GM23338 (cell line): ENCODE data around the gene NEDD4. TPM values are rescaled to one million over a fixed set of nuclear protein-coding genes. Genes with fewer than 3 reads are reported as not detected.

ENCODE experiments used
- ATAC-seq: fragments of 200-7000 bp; cut with Tn5 transposase; 3 replicates; pipeline ENCODE4 v1.9.1; 2020
- DNase-seq: peaks from one replicate; pipeline ENCODE4 v3.0.0-alpha.2; 2015; ENCODE audit warnings: low spot score
- H2AFZ ChIP-seq: fragments of 200-600 bp; sonication (generic); 2 replicates; pipeline ENCODE4 v1.8.0; 2016; ENCODE audit warnings: antibody characterized with exemption, mild to moderate bottlenecking, moderate library complexity
- H3F3A ChIP-seq: fragments of 200-600 bp; sonication (generic); replicated peaks from 2 replicates; pipeline ENCODE4 v1.8.0; 2017; ENCODE audit warnings: antibody characterized with exemption, mixed run types, low read depth
- H3K27ac ChIP-seq: fragments of 200-600 bp; sonication (generic); 2 replicates; pipeline ENCODE4 v1.6.1; 2016; ENCODE audit warnings: low read depth
- H3K27me3 ChIP-seq: fragments of 200-600 bp; sonication (generic); 2 replicates; pipeline ENCODE4 v1.8.0; 2016; ENCODE audit warnings: mild to moderate bottlenecking, mixed run types, moderate library complexity; ENCODE audit not compliant: insufficient read depth
- H3K36me3 ChIP-seq: fragments of 200-600 bp; sonication (generic); 2 replicates; pipeline ENCODE4 v1.8.0; 2016; ENCODE audit warnings: mild to moderate bottlenecking; ENCODE audit not compliant: insufficient read depth
- H3K4me1 ChIP-seq: fragments of 200-600 bp; sonication (generic); 2 replicates; pipeline ENCODE4 v1.8.0; 2016; ENCODE audit warnings: mild to moderate bottlenecking, moderate library complexity; ENCODE audit not compliant: insufficient read depth
- H3K4me2 ChIP-seq: fragments of 200-600 bp; sonication (generic); 2 replicates; pipeline ENCODE4 v1.7.1; 2017; ENCODE audit warnings: mixed run types
- H3K4me3 ChIP-seq: fragments of 200-600 bp; sonication (generic); 2 replicates; pipeline ENCODE4 v1.6.1; 2016; ENCODE audit warnings: mixed run types
- H3K79me2 ChIP-seq: fragments of 200-600 bp; sonication (generic); replicated peaks from 2 replicates; pipeline ENCODE4 v1.8.0; 2017; ENCODE audit warnings: mild to moderate bottlenecking; ENCODE audit not compliant: insufficient read depth
- H3K9me2 ChIP-seq: fragments of 200-600 bp; sonication (generic); 2 replicates; pipeline ENCODE4 v1.8.0; 2017; ENCODE audit not compliant: insufficient read depth
- H4K20me1 ChIP-seq: fragments of 200-600 bp; sonication (generic); replicated peaks from 2 replicates; pipeline ENCODE4 v1.8.0; 2017; ENCODE audit warnings: mild to moderate bottlenecking; ENCODE audit not compliant: insufficient read depth
- H3K27ac Mint-ChIP-seq: 2 replicates; pipeline ENCODE4 v1.8.0; 2020; ENCODE audit warnings: inconsistent platforms, mild to moderate bottlenecking, moderate library complexity, mixed read lengths
- H3K27me3 Mint-ChIP-seq: 3 replicates; pipeline ENCODE4 v1.8.0; 2022; ENCODE audit warnings: low read depth, mild to moderate bottlenecking, moderate library complexity, mixed read lengths, inconsistent platforms; ENCODE audit not compliant: insufficient read depth, poor library complexity
- H3K36me3 Mint-ChIP-seq: 3 replicates; pipeline ENCODE4 v1.8.0; 2021; ENCODE audit warnings: low read depth, mild to moderate bottlenecking, inconsistent platforms, moderate library complexity, mixed read lengths
- H3K4me1 Mint-ChIP-seq: 3 replicates; pipeline ENCODE4 v1.8.0; 2020; ENCODE audit warnings: mild to moderate bottlenecking, inconsistent platforms, mixed read lengths
- H3K4me3 Mint-ChIP-seq: 3 replicates; pipeline ENCODE4 v1.8.0; 2021; ENCODE audit warnings: moderate library complexity, mild to moderate bottlenecking, inconsistent platforms, mixed read lengths
- H3K9me3 Mint-ChIP-seq: 3 replicates; pipeline ENCODE4 v1.8.0; 2020; ENCODE audit warnings: moderate library complexity, mild to moderate bottlenecking, inconsistent platforms, mixed read lengths
- CREB1 ChIP-seq: fragments of 250-450 bp; sonication (Bioruptor Pico); IDR thresholded peaks from 2 replicates; pipeline ENCODE4 v1.5.0; 2020; ENCODE audit warnings: low read depth, mild to moderate bottlenecking, moderate library complexity
- EZH2 ChIP-seq: fragments of 200-600 bp; sonication (generic); IDR thresholded peaks from one replicate; pipeline ENCODE4 v1.8.0; 2017; ENCODE audit warnings: antibody characterized with exemption, mild to moderate bottlenecking, low read depth; ENCODE audit not compliant: unreplicated experiment
- EZH2phosphoT487 ChIP-seq: fragments of 200-600 bp; sonication (generic); IDR thresholded peaks from one replicate; pipeline ENCODE4 v1.8.1; 2018; ENCODE audit warnings: antibody characterized with exemption; ENCODE audit not compliant: unreplicated experiment
- JUNB ChIP-seq: IDR thresholded peaks from one replicate; pipeline ENCODE4 v1.6.1; 2016; ENCODE audit warnings: antibody characterized with exemption; ENCODE audit not compliant: unreplicated experiment
- NANOG ChIP-seq: IDR thresholded peaks from 2 replicates; pipeline ENCODE4 v1.6.1; 2016; ENCODE audit warnings: antibody characterized with exemption, borderline replicate concordance
- POLR2AphosphoS5 ChIP-seq: IDR thresholded peaks from 2 replicates; pipeline ENCODE4 v1.6.1; 2016; ENCODE audit warnings: antibody characterized with exemption, low read depth
- STAT1 ChIP-seq: IDR thresholded peaks from one replicate; pipeline ENCODE4 v1.6.1; 2016; ENCODE audit warnings: antibody characterized with exemption; ENCODE audit not compliant: unreplicated experiment
- ZNF114 ChIP-seq: fragments of 250-450 bp; sonication (Bioruptor Pico); IDR thresholded peaks from 2 replicates; pipeline ENCODE4 v1.5.0; 2020; ENCODE audit warnings: mild to moderate bottlenecking, moderate library complexity
- ZNF331 ChIP-seq: fragments of 250-450 bp; sonication (Bioruptor Pico); IDR thresholded peaks from 2 replicates; pipeline ENCODE4 v1.5.0; 2020; ENCODE audit warnings: low read depth, mild to moderate bottlenecking, moderate library complexity
- polyA plus RNA-seq: library from polyadenylated mRNA; unstranded; fragments of >200 nt; fragmentation: Nextera tagmentation; extraction: Ambion mirVana; gene quantifications from 2 replicates; pipeline ENCODE4 v1.2.1, GENCODE V29; 2016
- total RNA-seq: library from RNA; depleted of rRNA; stranded (reverse); fragments of >200 nt; shearing (Covaris generic); gene quantifications from 2 replicates; pipeline ENCODE4 v1.2.3, GENCODE V29; 2014
- TF ChIP-seq, protein P1 (sequence below): IDR thresholded peaks from 2 replicates; pipeline ENCODE4 v1.6.1; 2016; ENCODE audit warnings: antibody characterized with exemption
- TF ChIP-seq, protein P2 (sequence below): fragments of 250-450 bp; sonication (Bioruptor Pico); IDR thresholded peaks from 2 replicates; pipeline ENCODE4 v1.5.0; 2020; ENCODE audit warnings: mild to moderate bottlenecking, moderate library complexity
- TF ChIP-seq, protein P3 (sequence below): IDR thresholded peaks from one replicate; pipeline ENCODE4 v1.6.1; 2018; ENCODE audit warnings: antibody characterized with exemption; ENCODE audit not compliant: unreplicated experiment
- TF ChIP-seq, protein P4 (sequence below), 2 experiments: fragments of 200-600 bp in 1 of 2; sonication (generic) in 1 of 2; conservative IDR thresholded peaks; 2 replicates each; pipeline versions ENCODE4 v1.5.1 to v1.6.1; 2016 to 2017; ENCODE audit warnings: antibody characterized with exemption in 2 of 2, low read depth in 2 of 2, mild to moderate bottlenecking in 2 of 2, moderate library complexity in 1 of 2

The NEDD4 gene
- total and polyA plus RNA-seq, 2 experiments from 2014 or later: 2.1 to 7.2 TPM

DNA sequence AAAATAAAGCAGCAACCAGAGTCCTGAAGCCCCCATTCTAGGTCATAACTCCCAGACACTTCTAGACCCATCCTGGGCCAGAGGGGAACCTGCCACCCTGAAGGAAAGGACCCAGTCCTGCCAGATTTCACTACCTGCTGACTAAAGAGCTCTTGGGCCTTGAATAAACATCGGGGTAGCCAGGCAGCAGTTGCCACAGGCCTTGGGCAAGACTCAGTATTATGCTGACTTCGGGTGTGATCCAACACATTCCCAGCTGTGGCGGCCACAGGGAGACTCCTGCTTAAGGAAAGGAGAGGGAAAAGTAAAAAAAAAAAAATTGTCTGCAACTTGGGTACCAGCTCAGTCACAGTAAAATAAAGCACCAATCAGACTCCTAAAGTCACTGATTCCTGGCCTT, 23.8 kb downstream of the NEDD4 start:
- no peak for ATAC-seq
- no peak for DNase-seq
- Histone ChIP-seq H4K20me1 (no peaks in the 10 kb centered on the region), H3K27ac (no peak overlapping the region), H3K36me3 (no peaks in the 10 kb centered on the region), H3F3A (no peaks in the 10 kb centered on the region), H3K9me2 (0 out of 2 replicates have a peak, but pooled peaks cover 3% of the 10 kb centered on the region), H3K4me3 (no peak overlapping the region), H2AFZ (no peak overlapping the region), H3K27me3 (no peaks in the 10 kb centered on the region), H3K4me1 (no peaks in the 10 kb centered on the region), H3K79me2 (no peaks in the 10 kb centered on the region), H3K4me2 (no peak overlapping the region)
- Mint-ChIP-seq H3K9me3 (no peaks in the 10 kb centered on the region), H3K4me1 (no peaks in the 10 kb centered on the region), H3K36me3 (no peaks in the 10 kb centered on the region), H3K27me3 (no peaks in the 10 kb centered on the region), H3K27ac (no peak overlapping the region; the same call in 1 of the 2 replicates), H3K4me3 (no peak overlapping the region)
- TF ChIP-seq, protein P1, sequence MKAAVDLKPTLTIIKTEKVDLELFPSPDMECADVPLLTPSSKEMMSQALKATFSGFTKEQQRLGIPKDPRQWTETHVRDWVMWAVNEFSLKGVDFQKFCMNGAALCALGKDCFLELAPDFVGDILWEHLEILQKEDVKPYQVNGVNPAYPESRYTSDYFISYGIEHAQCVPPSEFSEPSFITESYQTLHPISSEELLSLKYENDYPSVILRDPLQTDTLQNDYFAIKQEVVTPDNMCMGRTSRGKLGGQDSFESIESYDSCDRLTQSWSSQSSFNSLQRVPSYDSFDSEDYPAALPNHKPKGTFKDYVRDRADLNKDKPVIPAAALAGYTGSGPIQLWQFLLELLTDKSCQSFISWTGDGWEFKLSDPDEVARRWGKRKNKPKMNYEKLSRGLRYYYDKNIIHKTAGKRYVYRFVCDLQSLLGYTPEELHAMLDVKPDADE: no peak
- TF ChIP-seq CREB1 (no peak), JUNB (no peak), NANOG (no peak), EZH2 (no peak), POLR2AphosphoS5 (no peak), ZNF114 (CRISPR knock-in tag) (no peak), EZH2phosphoT487 (no peak), STAT1 (no peak), ZNF331 (CRISPR knock-in tag) (no peak)
- TF ChIP-seq, protein P2, sequence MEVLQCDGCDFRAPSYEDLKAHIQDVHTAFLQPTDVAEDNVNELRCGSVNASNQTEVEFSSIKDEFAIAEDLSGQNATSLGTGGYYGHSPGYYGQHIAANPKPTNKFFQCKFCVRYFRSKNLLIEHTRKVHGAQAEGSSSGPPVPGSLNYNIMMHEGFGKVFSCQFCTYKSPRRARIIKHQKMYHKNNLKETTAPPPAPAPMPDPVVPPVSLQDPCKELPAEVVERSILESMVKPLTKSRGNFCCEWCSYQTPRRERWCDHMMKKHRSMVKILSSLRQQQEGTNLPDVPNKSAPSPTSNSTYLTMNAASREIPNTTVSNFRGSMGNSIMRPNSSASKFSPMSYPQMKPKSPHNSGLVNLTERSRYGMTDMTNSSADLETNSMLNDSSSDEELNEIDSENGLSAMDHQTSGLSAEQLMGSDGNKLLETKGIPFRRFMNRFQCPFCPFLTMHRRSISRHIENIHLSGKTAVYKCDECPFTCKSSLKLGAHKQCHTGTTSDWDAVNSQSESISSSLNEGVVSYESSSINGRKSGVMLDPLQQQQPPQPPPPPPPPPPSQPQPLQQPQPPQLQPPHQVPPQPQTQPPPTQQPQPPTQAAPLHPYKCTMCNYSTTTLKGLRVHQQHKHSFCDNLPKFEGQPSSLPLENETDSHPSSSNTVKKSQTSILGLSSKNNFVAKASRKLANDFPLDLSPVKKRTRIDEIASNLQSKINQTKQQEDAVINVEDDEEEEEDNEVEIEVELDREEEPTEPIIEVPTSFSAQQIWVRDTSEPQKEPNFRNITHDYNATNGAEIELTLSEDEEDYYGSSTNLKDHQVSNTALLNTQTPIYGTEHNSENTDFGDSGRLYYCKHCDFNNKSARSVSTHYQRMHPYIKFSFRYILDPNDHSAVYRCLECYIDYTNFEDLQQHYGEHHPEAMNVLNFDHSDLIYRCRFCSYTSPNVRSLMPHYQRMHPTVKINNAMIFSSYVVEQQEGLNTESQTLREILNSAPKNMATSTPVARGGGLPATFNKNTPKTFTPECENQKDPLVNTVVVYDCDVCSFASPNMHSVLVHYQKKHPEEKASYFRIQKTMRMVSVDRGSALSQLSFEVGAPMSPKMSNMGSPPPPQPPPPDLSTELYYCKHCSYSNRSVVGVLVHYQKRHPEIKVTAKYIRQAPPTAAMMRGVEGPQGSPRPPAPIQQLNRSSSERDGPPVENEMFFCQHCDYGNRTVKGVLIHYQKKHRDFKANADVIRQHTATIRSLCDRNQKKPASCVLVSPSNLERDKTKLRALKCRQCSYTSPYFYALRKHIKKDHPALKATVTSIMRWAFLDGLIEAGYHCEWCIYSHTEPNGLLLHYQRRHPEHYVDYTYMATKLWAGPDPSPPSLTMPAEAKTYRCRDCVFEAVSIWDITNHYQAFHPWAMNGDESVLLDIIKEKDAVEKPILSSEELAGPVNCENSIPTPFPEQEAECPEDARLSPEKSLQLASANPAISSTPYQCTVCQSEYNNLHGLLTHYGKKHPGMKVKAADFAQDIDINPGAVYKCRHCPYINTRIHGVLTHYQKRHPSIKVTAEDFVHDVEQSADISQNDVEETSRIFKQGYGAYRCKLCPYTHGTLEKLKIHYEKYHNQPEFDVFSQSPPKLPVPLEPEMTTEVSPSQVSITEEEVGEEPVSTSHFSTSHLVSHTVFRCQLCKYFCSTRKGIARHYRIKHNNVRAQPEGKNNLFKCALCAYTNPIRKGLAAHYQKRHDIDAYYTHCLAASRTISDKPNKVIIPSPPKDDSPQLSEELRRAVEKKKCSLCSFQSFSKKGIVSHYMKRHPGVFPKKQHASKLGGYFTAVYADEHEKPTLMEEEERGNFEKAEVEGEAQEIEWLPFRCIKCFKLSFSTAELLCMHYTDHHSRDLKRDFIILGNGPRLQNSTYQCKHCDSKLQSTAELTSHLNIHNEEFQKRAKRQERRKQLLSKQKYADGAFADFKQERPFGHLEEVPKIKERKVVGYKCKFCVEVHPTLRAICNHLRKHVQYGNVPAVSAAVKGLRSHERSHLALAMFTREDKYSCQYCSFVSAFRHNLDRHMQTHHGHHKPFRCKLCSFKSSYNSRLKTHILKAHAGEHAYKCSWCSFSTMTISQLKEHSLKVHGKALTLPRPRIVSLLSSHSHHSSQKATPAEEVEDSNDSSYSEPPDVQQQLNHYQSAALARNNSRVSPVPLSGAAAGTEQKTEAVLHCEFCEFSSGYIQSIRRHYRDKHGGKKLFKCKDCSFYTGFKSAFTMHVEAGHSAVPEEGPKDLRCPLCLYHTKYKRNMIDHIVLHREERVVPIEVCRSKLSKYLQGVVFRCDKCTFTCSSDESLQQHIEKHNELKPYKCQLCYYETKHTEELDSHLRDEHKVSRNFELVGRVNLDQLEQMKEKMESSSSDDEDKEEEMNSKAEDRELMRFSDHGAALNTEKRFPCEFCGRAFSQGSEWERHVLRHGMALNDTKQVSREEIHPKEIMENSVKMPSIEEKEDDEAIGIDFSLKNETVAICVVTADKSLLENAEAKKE: no peak
- TF ChIP-seq, protein P3, sequence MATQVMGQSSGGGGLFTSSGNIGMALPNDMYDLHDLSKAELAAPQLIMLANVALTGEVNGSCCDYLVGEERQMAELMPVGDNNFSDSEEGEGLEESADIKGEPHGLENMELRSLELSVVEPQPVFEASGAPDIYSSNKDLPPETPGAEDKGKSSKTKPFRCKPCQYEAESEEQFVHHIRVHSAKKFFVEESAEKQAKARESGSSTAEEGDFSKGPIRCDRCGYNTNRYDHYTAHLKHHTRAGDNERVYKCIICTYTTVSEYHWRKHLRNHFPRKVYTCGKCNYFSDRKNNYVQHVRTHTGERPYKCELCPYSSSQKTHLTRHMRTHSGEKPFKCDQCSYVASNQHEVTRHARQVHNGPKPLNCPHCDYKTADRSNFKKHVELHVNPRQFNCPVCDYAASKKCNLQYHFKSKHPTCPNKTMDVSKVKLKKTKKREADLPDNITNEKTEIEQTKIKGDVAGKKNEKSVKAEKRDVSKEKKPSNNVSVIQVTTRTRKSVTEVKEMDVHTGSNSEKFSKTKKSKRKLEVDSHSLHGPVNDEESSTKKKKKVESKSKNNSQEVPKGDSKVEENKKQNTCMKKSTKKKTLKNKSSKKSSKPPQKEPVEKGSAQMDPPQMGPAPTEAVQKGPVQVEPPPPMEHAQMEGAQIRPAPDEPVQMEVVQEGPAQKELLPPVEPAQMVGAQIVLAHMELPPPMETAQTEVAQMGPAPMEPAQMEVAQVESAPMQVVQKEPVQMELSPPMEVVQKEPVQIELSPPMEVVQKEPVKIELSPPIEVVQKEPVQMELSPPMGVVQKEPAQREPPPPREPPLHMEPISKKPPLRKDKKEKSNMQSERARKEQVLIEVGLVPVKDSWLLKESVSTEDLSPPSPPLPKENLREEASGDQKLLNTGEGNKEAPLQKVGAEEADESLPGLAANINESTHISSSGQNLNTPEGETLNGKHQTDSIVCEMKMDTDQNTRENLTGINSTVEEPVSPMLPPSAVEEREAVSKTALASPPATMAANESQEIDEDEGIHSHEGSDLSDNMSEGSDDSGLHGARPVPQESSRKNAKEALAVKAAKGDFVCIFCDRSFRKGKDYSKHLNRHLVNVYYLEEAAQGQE: no peak
- TF ChIP-seq, protein P4, sequence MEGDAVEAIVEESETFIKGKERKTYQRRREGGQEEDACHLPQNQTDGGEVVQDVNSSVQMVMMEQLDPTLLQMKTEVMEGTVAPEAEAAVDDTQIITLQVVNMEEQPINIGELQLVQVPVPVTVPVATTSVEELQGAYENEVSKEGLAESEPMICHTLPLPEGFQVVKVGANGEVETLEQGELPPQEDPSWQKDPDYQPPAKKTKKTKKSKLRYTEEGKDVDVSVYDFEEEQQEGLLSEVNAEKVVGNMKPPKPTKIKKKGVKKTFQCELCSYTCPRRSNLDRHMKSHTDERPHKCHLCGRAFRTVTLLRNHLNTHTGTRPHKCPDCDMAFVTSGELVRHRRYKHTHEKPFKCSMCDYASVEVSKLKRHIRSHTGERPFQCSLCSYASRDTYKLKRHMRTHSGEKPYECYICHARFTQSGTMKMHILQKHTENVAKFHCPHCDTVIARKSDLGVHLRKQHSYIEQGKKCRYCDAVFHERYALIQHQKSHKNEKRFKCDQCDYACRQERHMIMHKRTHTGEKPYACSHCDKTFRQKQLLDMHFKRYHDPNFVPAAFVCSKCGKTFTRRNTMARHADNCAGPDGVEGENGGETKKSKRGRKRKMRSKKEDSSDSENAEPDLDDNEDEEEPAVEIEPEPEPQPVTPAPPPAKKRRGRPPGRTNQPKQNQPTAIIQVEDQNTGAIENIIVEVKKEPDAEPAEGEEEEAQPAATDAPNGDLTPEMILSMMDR (conservative IDR thresholded peaks at IDR 0.05; ENCODE audit: low read depth in 2 of 2): no peak
